Jurkat, Clone E6-1 (cell line): Measurements from ENCODE around the gene METAP1D. TPM values are rescaled to one million over a fixed set of nuclear protein-coding genes. Genes with fewer than 3 reads are reported as not detected.
"Not testable (repeated sequence)": the region's sequence is repeated elsewhere in the genome, so short reads cannot be mapped to it uniquely, and the experiment has no call there.

Experiments used
- DNase-seq: peaks from one replicate; pipeline ENCODE4 v3.0.0-alpha.2; 2011; ENCODE audit warnings: low read depth, low spot score
- H3K4me3 ChIP-seq: 2 replicates; pipeline ENCODE4 v1.5.1; 2011; ENCODE audit warnings: mild to moderate bottlenecking, low read length, control low read depth, moderate library complexity
- polyA plus RNA-seq: library from polyadenylated mRNA; unstranded; fragments of >200 nt; gene quantifications from one replicate; pipeline ENCODE4 v1.2.1, GENCODE V29; 2012; ENCODE audit warnings: missing spikeins; ENCODE audit not compliant: insufficient read length, insufficient read depth

Gene METAP1D
- polyA plus RNA-seq: 8.4 TPM

DNA sequence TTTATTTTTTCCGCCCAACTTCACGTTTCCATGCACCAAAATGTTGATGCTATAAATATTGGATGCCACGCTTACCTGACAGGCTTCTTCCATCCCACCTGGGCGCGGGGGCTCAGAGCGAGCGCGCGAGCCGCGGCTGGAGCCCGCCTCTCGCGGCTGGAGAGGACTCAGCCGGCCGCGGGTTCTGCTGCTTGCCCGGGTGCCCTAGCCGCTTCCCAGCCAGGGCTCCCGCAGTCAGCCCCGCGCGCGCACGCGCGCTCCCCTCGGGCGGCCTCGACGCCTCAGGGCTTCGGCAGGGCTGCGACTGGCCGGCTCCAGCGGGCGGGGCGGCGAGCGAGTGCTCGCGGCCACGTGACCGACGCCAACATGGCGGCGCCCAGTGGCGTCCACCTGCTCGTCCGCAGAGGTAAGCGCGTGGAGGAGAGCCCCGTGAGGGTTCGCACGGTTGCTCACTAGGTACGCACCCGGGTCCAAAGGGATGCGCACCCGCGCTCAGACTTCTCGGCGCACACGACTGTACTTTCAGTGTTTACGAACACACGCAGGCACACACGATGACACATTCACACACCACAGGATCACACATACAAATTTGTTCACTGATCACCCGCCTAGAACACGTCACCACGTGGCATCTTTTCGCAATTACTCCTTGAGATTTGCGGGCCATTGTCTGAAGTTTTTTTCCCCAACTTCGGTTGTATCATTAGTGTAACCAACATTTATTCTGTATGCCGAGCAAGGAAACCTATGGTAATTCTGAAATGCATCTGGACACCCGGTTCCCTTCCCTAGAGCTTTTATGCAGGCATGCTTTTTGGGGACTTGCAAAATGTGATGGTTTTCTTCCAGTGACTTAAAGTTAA lies at the start of gene METAP1D:
Gene METAP1D, plus strand, starts transcription at position 350 of the 866 bp plus-strand sequence. Its CDS starts 17 bp downstream, at position 367.
- peak; percentile 79 for DNase-seq
- H3K4me3 ChIP-seq: peak within 1 kb of the TSS; percentile 93

DNA sequence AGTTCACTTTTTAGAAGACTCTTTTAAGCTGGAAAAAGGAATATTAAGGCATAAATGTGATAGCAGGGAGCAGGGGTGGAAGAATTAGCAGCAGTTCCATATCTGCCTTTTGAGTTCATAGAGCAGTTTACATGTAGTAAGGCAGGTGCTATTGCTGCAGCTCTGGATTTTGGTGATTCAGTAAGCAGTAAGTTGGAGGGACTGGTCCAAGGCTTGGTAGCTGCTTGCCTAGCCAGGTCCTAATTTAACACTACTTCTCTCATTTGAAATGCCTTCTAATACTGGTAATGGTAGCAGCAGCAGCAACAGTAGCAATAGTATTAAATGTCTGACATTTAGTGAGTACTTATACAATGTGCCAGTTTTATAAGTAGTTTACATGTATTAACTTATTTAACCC lies 47.5 kb upstream of the METAP1D start:
- no peak for DNase-seq
- no peak overlapping the region for H3K4me3 ChIP-seq

DNA sequence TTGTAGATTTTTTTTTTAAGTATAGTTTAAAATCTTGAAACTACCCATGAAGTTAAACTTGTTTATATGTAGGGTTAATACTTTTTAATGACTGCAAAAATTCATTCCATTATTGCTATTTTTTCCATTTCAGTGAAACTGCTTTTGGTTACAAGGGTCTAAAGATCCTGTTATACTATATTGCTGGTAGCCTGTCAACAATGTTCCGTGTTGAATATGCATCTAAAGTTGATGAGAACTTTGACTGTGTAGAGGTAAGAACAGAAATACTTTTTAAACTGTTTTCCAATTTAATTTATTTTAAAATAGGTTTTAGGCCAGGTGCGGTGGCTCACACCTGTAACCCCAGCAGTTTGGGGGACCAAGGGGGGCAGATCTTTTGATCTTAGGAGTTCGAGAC lies 47.0 kb upstream of the METAP1D start:
- DNase-seq: no peak
- no peak overlapping the region for H3K4me3 ChIP-seq

DNA sequence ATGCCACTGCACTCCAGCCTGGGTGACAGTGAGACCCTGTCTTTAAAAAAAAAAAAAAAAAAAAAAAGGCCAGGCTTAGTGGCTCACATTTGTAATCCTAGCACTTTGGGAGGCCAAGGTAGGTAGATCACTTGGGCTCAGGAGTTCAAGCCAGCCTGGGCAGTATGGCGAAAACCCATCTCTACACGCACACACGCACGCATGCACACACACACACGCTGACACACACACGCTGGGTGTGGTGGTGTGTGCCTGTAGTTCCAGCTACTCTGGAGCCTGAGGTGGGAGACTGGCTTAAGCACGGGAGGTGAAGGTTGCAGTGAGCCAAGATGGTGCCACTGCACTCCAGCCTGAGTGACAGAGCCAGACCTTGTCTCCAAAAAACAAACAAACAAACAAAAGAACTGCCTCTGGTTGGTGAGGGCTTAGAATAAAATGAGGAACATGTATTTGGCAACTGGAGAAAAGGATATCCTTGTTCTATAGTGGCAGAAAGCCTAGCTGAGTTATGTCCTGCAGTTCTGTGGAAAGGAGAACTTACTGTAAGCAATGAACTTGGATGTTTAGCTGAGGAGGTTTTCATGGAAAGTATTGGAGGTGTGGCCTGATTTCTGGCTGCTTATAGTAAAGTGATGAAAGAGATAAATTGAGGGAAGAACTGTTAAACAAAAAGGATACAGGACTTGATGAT lies 43.5 kb upstream of the METAP1D start:
- no peak overlapping the region for H3K4me3 ChIP-seq
- DNase-seq: no peak

GRCh38 chr2:171957061-171957460 lies 42.7 kb upstream of the METAP1D start:
- no peak for DNase-seq
- no peak overlapping the region for H3K4me3 ChIP-seq

DNA sequence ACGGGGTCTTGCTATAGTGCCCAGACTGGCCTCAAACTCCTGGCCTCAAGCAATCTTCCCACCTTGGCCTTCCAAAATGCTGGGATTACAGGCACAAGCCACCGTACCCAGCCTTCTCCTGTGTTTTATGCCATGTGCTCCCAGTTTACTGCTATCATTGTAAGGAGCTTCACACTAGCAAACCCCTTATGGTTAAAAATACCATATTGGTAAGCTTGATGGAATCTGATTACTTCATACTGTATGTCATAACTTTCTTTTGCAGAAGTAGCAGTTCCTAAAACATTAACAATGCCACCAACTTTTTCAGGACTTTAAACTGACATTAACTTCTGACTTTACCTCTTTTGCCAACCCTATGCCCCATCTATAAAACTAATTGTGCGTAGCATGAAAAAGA lies 41.3 kb upstream of the METAP1D start:
- no peak for DNase-seq
- no peak overlapping the region for H3K4me3 ChIP-seq

GRCh38 chr2:171959998-171960397 lies 39.8 kb upstream of the METAP1D start:
- no peak overlapping the region for H3K4me3 ChIP-seq

GRCh38 chr2:171960570-171960969 lies 39.2 kb upstream of the METAP1D start:
- H3K4me3 ChIP-seq: no peak overlapping the region
- no peak for DNase-seq

More at GRCh38 chr2:171959998-171960397, 39.8 kb upstream of the METAP1D start:
- DNase-seq: no peak

- DNase-seq: peak; percentile 22
- no peak overlapping the region for H3K4me3 ChIP-seq
Observed at GRCh38 chr2:171963198-171963597, 36.6 kb upstream of the METAP1D start.

DNA sequence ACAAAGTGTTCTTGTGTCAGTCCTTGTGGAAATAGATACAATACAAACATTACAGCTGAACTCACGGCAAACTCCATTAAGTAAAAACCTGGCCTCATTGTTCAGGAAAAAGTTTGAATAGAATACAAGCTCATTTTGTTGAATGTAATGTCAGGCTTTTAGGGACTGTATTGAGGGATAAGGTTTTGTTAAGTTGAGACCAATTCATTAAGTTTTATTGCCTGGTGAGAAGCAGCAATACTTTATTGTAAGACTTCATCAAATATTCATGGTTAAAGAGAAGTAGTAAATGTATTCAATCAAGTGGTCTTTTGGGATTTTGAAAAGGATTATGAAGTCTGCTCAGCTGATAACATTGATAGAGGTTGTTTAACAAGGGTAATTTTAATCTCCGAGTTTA lies 35.4 kb upstream of the METAP1D start:
- no peak overlapping the region for H3K4me3 ChIP-seq
- no peak for DNase-seq

DNA sequence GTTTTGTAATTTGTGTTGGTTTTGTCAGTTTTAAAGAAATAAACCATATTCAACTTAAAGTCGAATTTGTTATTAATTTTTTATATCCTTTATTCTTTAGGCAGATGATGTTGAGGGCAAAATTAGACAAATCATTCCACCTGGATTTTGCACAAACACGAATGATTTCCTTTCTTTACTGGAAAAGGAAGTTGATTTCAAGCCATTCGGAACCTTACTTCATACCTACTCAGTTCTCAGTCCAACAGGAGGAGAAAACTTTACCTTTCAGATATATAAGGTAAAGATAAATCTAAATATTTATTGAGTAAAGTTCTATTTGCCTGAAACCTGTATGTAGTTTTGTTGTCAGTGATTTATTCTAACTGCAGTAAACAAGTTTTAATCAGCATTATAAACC lies 34.5 kb upstream of the METAP1D start:
- no peak overlapping the region for H3K4me3 ChIP-seq
- no peak for DNase-seq

- peak; percentile 56 for DNase-seq
- H3K4me3 ChIP-seq: no peak overlapping the region
Observed at GRCh38 chr2:171965661-171966060, 34.1 kb upstream of the METAP1D start.

- no peak for DNase-seq
- no peak overlapping the region for H3K4me3 ChIP-seq
Observed at GRCh38 chr2:171966235-171966634, 33.5 kb upstream of the METAP1D start.

DNA sequence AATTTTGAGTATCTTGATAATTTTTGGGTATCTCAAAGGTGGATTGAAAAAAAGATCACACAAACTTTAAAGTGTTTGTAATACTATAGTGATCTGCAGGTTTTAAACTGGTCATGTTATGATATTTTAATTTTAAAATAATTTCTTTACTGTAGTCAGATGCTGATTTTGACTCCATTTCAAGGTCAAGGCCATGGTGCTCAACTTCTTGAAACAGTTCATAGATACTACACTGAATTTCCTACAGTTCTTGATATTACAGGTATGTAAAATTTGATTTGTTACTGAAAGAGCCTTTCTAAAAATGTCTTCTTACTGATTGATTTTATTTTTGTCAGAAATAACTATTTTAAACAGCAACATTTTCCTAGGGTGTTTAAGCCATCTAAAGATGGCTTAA lies 33.1 kb upstream of the METAP1D start:
- no peak overlapping the region for H3K4me3 ChIP-seq
- DNase-seq: no peak

DNA sequence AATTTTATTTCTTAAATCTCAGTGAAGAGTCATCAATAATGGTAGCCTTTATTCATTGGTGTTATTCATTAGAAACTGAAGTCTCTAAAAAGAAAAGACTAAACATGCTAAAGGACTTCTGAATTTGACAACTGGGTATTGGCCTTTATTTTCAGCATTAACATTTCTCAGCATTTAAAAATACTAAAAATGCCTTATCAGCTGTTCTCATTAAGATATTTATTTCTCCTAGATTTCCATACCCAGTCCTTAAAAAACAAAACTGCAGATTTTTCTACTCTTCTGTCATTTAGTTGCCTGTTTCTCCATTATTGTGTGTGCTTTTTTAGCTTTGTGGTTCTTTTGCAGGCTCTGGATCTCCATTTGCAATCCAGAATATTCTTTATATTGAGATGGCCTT lies 31.2 kb upstream of the METAP1D start:
- no peak overlapping the region for H3K4me3 ChIP-seq
- DNase-seq: no peak

DNA sequence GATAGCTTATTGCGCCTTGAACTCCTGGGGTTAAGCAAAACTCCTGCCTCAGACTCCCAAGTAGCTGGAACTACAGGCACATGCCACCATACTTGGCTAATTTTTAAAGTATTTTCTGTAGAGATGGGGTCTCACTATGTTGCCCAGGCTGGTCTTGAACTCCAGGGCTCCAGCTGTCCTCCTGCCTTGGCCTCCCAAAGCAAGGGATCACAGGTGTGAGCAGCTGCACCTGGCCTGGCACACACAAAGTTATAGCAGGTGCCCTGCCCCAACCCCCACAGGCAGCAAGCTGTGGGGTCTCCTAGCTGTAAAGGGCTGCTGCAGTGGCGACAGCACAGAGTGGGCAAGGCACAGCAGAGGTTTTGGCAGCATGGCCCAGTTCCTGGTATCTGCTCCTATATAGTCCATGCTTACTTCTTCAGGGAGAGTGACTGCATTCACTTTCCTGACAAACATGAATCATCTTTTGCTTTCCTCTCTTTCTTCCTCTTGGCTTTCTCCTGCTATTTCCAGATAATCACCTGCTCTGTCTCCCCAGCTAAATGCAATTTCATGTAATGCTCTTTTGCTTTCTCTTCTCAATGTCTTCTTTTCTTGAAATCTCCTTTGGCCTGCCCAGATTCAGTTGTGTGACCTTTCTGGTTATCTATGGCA lies 27.3 kb upstream of the METAP1D start:
- no peak for DNase-seq
- H3K4me3 ChIP-seq: no peak overlapping the region

- no peak overlapping the region for H3K4me3 ChIP-seq
- no peak for DNase-seq
Observed at GRCh38 chr2:171979103-171979502, 20.6 kb upstream of the METAP1D start.

DNA sequence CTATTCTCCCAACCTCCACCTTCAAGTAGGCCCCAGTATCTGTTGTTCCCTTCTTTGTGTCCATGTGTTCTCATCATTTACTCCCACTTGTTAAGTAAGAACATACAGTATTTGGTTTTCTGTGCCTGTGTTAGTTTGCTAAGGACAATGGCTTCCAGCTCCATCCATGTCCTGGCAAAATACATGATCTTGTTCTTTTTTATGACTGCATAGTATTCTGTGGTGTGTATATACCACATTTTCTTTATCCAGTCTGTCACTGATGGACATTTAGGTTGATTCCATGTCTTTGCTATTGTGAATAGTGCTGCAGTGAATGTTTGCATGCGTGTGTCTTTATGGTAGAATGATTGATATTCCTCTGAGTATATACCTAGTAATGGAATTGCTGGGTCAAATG lies 15.8 kb upstream of the METAP1D start:
- H3K4me3 ChIP-seq, DNase-seq: not testable (repeated sequence)

DNA sequence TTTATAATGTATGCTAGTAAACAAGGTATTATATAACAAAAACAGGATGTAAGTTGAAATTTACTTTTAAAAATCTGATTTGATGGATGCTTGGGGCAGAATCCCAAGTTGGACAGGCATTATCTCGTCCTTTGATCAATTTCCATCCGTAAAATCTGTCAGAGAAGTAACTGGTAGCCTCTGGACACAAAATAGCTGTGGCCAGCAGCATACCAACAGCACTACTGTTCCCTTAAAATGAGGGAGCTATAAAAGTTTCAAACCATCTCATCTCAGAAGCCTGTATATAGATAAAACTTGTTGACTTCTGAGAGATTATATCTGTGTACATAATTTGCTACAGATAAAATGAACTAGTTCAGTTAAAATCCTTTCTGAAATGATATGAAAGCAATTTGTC lies 14.7 kb upstream of the METAP1D start:
- no peak for DNase-seq
- no peak overlapping the region for H3K4me3 ChIP-seq

GRCh38 chr2:171986778-171987177 lies 13.0 kb upstream of the METAP1D start:
- no peak overlapping the region for H3K4me3 ChIP-seq
- no peak for DNase-seq
